Bronchial epithelial cell (primary cell): ENCODE results near the gene TEX35. TPM values are rescaled to one million over a fixed set of nuclear protein-coding genes. Genes with fewer than 3 reads are reported as not detected.

ENCODE experiments used
- DNase-seq: peaks from one replicate; pipeline ENCODE4 v3.0.0-alpha.2; 2010; ENCODE audit warnings: low read depth
- FAIRE-seq: peaks from 2 replicates; lab custom pipeline; 2011; peaks lifted over from hg19 to GRCh38; lab: Jason Lieb, UNC
- H3K27me3 ChIP-seq: 2 replicates; pipeline ENCODE4 v1.5.1; 2011; ENCODE audit warnings: low read length; ENCODE audit not compliant: control insufficient read depth, insufficient read depth
- H3K36me3 ChIP-seq: 2 replicates; pipeline ENCODE4 v1.5.1; 2011; ENCODE audit warnings: low read length; ENCODE audit not compliant: control insufficient read depth, insufficient read depth
- H3K4me3 ChIP-seq: 2 replicates; pipeline ENCODE4 v1.5.1; 2011; ENCODE audit warnings: mild to moderate bottlenecking, low read depth, low read length, control low read depth
- CTCF ChIP-seq: IDR thresholded peaks from 2 replicates; pipeline ENCODE4 v1.5.1; 2011; ENCODE audit warnings: mild to moderate bottlenecking, moderate library complexity, low read length, control low read depth, inconsistent platforms; ENCODE audit not compliant: insufficient read depth, severe bottlenecking
- total RNA-seq: library from RNA; depleted of rRNA; stranded (reverse); fragments of >200 nt; gene quantifications from 2 replicates; pipeline ENCODE4 v1.2.1, GENCODE V29; 2014

The TEX35 gene
- total RNA-seq, 1 donor from 2014 or later, result not detected

GRCh38 chr1:178571807-178572206 is 58.9 kb downstream of the TEX35 start:
- H3K27me3 ChIP-seq, result no peaks in the 10 kb centered on the region
- H3K36me3 ChIP-seq, result no peaks in the 10 kb centered on the region
- FAIRE-seq (no peak), DNase-seq (no peak)
- TF ChIP-seq CTCF, result no peak
- no peak overlapping the region for H3K4me3 ChIP-seq

Other genes starting within 250 kb of the TEX35 start
- not detected in 2 replicates for gene CLEC20A, start 16.1 kb upstream of the TEX35 start, total RNA-seq
- gene RALGPS2, start 212.1 kb downstream of the TEX35 start, total RNA-seq, result 15.0 and 21.8 TPM in 2 replicates